ENCODE data around the gene CYP4F3. TPM values are rescaled to one million over a fixed set of nuclear protein-coding genes. Genes with fewer than 3 reads are reported as not detected.

Gene CYP4F3
- total RNA-seq, 1 experiment from 2014 or later: 0.10 TPM

- CTCF ChIA-PET: no interaction called here
- no peaks in the 10 kb centered on the region for H3K36me3 ChIP-seq (ENCODE audit: control insufficient read depth, insufficient read depth, low read length)
Observed at GRCh38 chr19:15642807-15643206, 2.1 kb downstream of the CYP4F3 start.

GRCh38 chr19:15643387-15643786 is 2.7 kb downstream of the CYP4F3 start:
- Histone ChIP-seq H3K4me3 (ENCODE audit: low read depth in 2 of 2, low read length in 2 of 2) (no peak overlapping the region), H3K4me1 (ENCODE audit: control insufficient read depth, insufficient read depth, low read length) (no peaks in the 10 kb centered on the region), H3K9me3 (ENCODE audit: control insufficient read depth, insufficient read depth, low read depth, low read length) (no peaks in the 10 kb centered on the region), H3K27me3 (ENCODE audit: control insufficient read depth, insufficient read depth, low read length) (no peaks in the 10 kb centered on the region), H3K27ac (ENCODE audit: low read length) (no peak overlapping the region), H3K36me3 (ENCODE audit: control insufficient read depth, insufficient read depth, low read length) (no peaks in the 10 kb centered on the region)
- in situ Hi-C loops (cut with HindIII; ENCODE audit: low pct_unique_long_range_greater_than_20kb, low sequenced_read_pairs) (no loop called here), intact Hi-C loops (cut with micrococcal nuclease; ENCODE audit: unreplicated experiment) (no loop called here)
- POLR2A ChIA-PET: no interaction called here
- ATAC-seq: no peak
- BruUV-seq (replicated peaks): no TSS peak
- TF ChIP-seq POLR2AphosphoS5 (IDR thresholded peaks at IDR 0.05; ENCODE audit: low read depth, low read length) (no peak), TCF7L2 (IDR thresholded peaks at IDR 0.05; ENCODE audit: low read depth, low read length) (no peak), CTCF (IDR thresholded peaks at IDR 0.05) (no peak), SIN3A (IDR thresholded peaks at IDR 0.05; ENCODE audit: borderline replicate concordance, insufficient read depth, low read depth, low read length) (no peak), REST (IDR thresholded peaks at IDR 0.05; ENCODE audit: insufficient read depth in 1 of 2, low read depth in 2 of 2, low read length in 1 of 2) (no peak)
- DNase-seq (ENCODE audit: low read depth, low spot score): no peak
- CTCF ChIA-PET: no interaction called here

More at GRCh38 chr19:15642807-15643206, 2.1 kb downstream of the CYP4F3 start:
- Histone ChIP-seq H3K4me1 (ENCODE audit: control insufficient read depth, insufficient read depth, low read length) (no peaks in the 10 kb centered on the region), H3K27me3 (ENCODE audit: control insufficient read depth, insufficient read depth, low read length) (no peaks in the 10 kb centered on the region), H3K4me3 (ENCODE audit: low read depth in 2 of 2, low read length in 2 of 2) (no peak overlapping the region), H3K9me3 (ENCODE audit: control insufficient read depth, insufficient read depth, low read depth, low read length) (no peaks in the 10 kb centered on the region), H3K27ac (ENCODE audit: low read length) (no peak overlapping the region)
- intact Hi-C loops (cut with micrococcal nuclease; ENCODE audit: unreplicated experiment): no loop called here
- TF ChIP-seq SIN3A (IDR thresholded peaks at IDR 0.05; ENCODE audit: borderline replicate concordance, insufficient read depth, low read depth, low read length) (no peak), POLR2AphosphoS5 (IDR thresholded peaks at IDR 0.05; ENCODE audit: low read depth, low read length) (no peak), TCF7L2 (IDR thresholded peaks at IDR 0.05; ENCODE audit: low read depth, low read length) (no peak), CTCF (IDR thresholded peaks at IDR 0.05) (no peak), REST (IDR thresholded peaks at IDR 0.05; ENCODE audit: insufficient read depth in 1 of 2, low read depth in 2 of 2, low read length in 1 of 2) (no peak)
- no TSS peak for BruUV-seq (replicated peaks)
- POLR2A ChIA-PET: no interaction called here
- no peak for ATAC-seq
- no peak for DNase-seq (ENCODE audit: low read depth, low spot score)
- in situ Hi-C loops (cut with HindIII; ENCODE audit: low pct_unique_long_range_greater_than_20kb, low sequenced_read_pairs): no loop called here

Data from Panc1 (cell line).